HPDE6-E6E7 (cell line): ENCODE measurements around the gene GPR37L1.
"Not testable (repeated sequence)": the region's sequence is repeated elsewhere in the genome, so short reads cannot be mapped to it uniquely, and the experiment has no call there.

ENCODE experiments used
- DNase-seq: peaks from one replicate; pipeline ENCODE4 v3.0.0; 2011; ENCODE audit warnings: missing footprints; ENCODE audit errors: extremely low spot score

Gene GPR37L1

DNA sequence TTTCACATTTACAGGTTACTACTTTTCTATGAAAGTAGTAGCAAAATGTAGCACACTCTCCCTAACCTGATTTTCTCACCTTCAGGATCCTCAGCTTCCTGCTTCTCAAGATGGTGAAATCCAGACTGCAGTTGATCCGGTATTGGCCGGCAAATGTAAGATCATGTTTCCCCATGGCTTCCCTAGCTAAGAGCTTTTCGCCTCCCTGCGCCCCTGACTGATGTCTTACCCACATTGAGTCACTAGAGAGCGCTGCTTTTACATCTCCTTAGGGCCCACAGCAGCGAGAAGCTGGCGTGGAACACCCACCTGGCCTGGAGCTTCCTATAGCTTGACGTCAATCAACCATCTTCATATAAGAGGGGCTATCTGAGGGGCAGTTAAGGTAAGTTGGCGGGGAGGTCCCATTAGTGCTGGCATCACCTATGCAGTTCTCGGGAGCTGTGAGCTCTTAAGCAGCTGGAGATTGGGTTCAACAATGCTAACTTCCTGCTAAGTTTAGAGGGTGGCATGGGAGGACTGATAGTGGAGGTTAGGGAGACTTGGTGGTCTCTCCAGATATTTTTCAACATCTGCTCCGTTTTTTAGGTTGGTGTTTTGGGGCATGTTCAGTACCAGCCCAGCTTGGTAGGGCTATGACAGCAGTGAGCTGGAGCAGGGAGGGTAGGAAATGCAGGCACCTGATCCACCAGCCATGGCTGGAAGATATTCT lies 32.2 kb downstream of the GPR37L1 start:
- DNase-seq: no peak

DNA sequence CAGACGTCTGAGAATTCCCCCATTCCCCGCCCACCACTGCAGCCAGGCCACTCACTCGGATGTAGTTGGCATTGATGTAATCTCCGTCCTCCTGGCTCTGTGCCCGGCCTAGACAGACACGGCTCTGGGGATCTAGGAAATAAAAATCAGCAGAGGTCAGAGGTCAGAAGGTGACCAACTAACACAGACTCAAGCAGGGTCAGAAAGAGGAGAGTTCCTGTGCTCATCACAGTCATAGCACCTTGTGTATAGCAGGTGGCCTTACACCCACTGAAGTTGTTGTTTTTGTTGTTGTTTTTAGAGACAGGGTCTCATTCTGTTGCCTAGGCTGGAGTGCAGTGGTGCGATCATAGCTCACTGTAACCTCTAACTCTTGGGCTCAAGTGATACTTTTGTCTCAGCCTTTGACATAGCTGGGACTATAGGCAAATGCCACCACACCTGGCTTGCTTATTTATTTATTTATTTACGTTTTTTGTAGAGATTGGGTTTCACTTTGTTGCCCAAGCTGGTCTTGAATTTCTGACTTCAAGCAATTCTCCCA lies 32.8 kb downstream of the GPR37L1 start:
- DNase-seq: no peak

DNA sequence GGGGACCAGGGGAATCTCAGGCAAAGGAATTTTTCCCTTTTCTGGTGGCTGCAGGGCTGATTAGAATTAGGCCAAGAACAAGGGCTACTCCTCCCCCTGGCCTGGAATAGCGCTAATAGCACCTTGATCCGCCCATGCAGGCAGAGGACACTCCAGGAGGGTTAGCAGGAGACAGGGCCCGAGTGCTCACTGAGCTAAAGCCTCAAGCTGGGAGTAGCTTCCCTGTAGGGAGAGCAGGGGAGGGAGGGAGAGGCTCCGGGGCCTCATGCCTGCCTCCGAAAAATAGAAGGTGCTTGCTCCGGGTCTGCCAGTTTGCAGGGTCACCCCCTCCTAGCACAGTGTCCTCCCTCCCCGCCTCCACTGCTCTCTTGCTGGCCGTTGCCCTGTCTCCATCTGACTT lies 33.9 kb downstream of the GPR37L1 start:
- no peak for DNase-seq

DNA sequence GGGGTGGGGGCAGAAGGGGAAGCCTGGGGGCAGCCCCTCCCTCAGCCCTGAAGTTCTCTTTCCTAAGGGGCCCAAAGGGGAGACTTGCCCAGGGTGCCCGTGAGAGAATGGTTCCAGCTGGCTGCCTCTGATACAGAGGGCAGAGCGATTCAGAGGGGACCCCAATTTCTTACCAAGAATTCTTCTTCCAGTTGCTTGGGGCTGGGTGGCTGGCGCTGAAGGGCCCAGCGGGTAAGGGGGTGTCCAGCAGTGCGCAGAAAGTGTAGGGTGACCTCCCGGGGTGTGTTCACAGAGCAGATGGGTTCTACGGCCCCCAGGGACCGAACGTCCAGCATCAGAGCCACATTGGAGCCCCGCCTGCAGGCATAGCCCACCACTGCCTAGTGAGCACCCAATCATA lies 35.2 kb downstream of the GPR37L1 start:
- DNase-seq: no peak

DNA sequence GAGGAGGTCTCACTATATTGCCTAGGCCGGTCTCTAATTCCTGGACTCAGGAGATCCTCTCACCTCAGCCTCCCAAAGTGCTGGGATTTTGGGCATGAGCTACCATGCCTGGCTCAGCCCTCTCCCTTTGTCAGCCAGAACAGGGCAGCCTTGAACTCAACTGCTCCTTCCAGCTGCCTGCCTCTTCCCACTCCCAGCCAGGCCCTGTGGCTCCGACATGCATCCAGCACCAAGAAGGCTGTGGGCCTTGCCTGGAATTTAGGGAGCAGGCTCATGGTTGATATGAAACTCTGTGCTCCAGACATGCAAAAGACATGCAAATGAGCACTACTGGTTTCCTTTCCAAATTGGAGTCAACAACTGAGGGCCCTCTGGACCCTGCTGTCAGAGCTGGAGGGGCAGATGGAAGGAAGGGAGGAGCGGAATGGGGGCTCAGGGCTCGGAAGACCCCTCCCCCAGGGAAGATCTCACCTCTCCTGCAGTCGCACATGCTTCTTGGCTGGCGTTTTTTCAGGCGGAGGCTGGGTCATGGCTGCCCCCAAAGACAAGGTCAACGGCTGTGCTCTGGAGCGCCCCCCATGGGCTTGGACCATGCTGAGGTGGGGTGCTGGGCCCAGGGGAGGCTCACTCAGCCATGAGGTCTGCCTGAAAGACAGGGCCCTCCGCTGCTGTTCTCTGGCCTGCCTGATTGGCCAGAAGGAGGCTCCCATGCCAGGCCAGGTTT lies 36.3 kb downstream of the GPR37L1 start:
- DNase-seq: no peak

DNA sequence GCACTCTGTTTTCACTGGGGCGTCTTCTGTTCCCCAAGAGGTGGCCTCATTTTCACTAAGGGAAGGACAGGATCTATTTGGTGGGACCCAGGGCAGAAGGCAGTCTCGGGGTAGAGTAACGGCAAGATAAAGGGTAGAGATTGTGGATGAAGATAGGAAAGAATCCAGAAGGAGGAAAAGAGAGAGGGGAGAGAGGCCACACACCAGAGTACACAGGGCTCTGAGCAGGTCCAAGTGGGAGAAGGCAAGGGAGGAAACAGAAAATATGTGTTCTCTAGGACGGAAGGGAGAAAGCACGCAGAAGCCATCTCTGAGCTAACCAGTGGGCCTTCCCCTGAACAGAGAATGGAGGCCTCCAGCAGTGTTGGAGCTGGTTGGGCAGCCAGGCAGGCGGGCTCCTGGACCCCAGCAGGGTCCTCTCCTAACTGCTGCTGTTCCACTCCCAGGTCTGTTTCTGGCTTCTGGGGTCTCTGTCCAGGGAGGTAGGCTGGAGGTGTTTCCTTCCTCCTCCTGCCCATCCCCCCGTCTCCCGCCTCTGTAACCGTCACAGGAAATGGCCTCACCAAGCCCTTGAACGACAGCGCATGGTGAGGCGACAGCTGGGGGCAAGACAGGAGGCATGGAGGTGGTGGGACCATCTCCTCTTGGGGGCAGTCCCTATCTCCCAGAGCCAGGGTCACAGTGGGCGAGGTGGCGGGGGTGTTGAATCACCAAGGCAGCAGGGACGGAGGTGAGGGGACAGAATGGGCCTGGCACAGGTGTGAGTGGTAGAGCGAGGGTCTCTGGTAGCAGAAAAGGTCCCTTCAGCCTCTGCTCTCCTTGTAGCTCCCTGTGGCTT lies 37.0 kb downstream of the GPR37L1 start:
- DNase-seq: no peak

DNA sequence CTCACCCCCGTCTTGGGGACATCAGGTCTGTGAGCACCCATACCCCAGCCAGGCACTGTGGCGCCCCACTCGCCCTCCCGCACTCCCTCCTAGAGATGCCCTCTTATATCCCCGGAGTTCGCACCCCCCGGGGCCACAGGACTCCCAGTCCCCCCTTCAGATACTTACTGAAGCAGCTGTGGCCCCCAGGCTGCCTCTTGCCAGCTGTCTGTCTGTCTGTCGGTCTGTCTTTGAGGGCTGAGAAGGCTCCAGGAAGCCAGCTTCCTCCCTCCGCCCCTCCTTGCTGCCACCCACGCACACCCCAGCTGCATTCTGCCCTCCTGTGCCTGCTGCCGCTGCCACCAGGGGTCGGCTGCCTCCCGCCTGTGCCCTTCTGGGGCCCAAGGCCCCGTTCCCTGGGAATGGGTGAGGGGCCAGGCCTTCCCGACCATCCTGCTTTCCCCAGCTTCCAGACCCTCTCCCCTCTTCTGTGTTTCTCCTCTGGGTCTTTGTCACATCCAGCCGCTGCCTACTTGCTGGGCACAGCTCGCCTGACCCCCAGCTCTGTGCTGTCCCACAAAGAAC lies 37.7 kb downstream of the GPR37L1 start, which contains the start of gene PTPN7:
Gene PTPN7, minus strand, starts transcription at position 226 of the 564 bp plus-strand sequence. CDS start 1,200 bp downstream, outside the sequence.
- DNase-seq: no peak

DNA sequence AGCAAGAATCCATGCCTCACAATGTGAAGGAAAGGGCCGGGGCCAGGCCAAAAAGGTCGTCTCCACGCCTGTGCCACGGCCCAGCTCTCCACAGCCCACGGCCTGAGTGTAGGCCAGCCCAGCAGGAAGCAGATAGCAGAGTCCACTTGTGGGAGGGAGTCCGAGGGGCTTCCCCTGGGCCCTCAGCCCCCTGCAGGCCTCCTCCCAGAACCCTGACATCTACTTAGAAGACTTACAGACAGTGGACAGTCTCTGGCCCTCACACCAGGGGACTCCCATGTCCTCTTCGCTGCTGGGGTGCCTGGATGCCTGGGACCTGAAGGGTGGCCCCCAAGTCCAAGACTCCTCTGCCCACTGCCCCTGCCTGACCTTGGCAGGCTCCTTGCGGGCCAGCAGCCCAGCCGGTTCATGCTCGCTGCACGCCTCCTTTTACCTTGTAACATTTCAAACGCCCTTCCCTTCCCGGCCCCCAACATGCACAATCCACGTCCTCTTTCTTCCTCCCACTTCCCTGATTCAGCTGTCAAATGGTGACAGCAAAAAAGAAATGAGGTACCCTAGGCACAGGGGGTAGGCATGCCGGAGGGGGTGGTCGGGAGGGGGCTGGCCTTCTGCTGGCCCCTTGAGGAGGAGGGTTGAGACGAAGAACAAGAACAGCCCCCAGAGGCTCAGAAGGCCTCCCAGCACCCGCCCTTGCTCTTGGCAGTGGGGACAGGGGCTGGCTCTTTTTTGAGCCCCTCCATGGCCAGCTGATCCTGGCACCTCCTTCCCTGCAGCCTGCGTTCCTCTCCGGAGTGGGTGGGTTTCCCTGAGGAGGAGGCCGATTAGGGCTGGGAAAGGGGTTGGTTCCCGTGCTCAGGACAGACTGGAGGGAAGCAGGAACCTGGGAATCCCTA lies 38.7 kb downstream of the GPR37L1 start:
- DNase-seq: no peak

DNA sequence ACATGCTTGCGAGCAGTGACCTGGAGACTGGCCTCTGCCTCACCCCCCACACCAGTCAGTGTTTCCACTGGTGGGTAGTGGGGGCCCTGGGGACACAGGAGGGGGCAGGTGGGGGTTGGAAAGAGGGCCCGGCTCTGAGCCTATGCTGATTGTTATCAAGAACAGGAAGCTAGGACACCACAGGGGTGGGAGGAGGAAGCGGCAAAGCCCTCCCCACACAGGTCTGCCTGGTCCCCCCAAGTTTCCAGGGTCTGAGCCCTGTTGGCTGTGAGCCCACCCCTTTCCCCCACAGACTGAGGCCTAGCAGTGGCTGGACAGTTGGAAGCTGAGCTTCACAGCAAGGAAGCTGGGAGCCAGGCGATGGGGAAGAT lies 39.3 kb downstream of the GPR37L1 start:
- DNase-seq: no peak

DNA sequence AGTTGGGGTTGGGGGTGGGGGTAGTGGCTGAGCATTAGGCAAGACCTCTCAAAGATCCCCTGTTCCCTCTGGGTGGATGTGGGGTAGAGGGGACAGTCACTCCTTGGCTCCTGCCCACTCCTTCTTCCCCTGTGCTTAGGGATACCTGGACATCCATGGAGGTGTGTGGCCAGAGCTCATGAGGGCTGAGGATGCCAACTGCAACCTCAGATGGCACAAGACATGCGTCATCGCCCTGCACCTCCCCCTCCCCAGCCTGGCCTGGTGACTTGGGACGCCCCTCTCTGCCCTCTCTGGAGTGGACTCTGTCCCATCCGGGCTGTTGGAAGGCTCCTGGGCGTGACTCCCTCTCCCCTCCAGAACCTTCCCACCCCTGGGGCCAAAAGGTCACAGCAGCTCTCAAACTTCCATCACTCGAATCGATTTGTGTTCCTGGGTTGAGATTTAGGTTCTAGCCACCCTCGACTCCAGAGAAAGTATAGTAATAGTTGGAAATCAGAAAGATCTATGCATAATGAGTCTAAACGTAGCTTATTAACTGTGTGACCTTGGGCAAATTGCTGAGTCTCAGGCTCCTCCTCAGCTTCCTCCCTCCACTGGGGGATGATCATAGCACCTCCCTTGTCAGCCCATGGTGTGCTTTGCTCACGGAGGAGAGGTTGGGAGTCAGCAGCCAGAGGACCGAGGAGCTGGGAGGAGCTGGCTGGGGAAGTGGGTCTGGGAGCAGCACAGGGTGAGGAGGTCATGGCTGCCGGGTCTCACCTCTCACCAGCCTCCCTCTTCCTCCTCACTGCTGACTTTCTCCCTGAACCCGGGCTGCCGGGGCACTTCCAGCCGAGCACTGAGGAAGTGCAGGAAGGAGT lies 39.9 kb downstream of the GPR37L1 start:
- DNase-seq: no peak

DNA sequence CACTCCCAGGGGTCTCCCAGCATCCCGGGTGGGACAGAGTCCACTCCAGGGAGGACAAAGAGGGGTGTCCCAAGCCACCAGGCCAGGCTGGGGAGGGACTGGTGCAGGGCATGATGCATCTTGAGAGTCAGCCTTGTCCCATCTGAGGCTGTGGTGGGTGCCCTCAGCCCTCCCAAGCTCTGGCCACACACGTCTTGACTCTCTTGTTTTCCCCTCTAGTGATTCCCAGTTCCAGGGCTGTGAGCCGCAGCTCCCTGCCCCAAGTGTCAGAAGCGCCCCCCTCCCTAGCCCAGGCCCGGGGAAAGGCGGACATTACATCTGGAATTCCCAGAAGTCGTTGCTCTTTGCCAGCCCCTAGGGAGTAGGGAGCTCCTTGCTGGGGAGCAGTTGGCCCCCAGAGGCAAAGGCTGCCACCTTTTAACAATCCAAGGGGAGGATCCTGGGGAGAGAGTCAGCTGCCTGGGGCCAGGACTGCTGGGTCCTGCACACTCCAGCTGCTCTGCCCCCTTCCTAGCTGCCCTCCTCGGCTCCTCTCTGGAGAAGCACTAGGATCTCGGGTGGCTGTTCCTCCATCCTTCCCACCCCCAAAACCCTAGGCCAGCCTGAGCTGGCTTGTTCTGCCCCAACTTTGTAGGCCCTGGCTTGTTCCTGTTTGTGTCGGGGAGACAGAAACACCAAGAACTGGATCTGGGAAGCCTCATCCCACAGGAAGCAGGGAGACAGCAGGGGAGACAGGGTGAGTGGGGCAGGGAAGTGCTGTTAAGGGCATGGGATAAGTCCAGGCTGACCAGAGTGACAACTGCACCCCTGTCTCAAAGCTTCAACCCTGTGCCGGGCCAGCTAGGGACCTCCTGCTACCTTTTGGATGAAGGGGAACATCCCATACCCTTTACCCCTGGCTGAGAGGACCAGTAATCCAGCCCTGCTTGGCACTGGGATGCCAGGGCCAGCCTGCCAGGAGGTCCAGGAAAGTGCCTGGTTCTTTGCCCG lies 40.9 kb downstream of the GPR37L1 start:
- no peak for DNase-seq

DNA sequence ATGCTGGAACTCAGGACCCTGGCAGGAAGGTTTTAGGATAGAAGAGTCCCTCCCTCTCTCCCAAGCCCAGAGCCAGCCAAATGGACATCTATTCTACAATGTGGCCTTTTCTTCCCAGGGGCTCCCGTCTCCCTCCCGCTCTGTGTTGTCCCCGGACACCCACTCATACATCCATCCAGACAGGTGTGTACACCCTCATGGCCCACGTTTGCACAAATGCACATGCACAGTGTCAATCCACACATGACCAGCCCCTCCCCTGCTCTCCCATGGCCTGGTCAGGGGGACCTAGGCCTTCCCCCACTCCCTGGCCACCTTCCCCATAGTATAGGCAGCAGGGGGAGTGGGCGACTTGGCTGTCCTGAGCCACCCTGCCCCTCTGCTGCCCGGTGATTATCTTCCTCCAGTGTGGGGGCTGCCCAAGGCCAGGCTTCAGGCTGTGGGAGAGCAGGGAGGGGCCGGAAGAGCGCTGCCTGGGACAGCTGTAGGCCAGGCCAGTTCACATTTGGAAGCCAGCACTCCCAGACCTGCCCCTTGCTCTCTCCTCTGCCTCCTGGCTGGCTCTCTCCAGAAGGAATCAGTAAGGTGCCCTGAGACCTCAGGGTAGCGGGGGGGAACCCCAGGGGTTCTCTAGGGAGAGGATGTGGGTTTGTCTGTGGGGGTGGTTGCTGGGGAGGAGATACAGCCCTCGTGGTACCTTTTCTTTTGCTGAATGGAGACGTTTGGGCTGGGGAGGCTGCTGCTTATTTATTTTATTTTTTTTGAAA lies 41.7 kb downstream of the GPR37L1 start:
- DNase-seq: no peak

DNA sequence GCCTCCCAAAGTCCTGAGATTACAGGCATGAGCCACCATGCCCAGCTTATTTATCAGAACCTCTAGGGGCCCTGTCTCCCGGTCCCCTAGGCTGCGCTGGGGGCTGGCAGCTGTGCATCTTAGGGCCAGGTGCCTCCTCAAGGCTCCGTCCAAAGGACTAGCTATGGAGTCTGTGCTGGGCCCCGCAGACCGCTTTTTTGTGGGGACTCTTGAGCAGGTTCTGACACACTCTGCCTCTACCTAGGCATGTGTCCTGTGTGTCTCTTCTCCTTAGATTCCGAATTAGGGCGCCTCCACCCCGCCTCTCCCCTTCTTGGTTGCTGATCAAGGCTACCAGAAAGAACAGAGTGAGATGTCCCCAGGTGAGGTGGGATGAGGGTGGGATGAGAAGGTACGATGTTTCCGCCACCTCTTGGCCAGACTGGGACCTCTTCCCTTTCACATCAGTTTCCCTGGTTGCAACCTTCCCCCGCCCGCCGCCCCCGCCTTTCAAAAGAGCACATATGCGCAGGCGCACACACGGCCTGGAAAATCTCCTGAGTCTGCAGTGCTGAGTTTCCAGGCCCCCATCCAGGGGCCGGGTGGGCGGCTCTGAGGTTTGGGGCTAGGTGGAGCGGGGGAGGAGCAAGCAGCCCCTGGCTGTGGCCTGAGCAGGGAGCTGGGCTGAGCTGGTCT lies 42.7 kb downstream of the GPR37L1 start:
- no peak for DNase-seq

DNA sequence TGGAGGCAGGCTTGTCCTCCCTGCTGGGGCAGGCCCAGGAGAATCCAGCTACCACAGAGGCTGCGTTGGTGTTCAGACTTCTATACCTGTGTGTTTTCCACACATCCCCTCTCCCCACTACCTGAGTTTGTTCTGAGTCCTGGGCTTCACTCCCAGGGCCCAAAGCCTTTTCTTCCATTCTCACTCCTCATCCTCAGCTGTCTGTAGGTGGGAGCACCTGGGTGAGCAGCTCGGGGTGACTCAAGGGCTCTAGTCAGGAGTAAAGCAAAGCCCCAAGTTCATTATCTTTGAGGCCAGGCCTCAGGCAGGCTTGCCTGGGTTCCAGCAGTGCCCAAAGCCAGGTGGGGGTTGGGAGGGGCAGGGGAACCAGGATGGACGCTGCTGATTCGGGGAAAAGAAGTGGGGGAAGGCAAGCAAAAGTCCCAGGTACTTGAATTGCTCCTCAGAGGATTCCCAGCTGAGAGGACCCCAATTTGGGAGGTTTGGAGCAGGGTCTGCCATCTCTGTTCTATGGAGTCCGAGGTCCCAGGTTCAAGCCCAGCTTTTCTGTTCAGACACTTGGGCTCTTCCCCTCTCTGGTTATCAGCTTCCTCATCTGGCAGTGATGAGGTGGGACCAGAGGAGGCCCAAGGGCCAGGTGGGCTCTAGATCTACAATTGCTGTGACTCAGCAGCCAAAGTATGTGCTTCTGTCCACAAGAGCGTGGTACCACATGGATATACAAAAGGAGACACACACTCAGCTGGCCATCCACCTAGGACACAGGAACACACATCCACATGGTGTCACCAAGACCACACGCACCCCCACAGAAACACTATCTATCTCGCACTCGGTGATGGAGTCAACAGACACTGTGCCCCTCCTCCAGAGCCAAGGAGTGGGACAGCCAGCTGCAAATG lies 43.5 kb downstream of the GPR37L1 start:
- no peak for DNase-seq

DNA sequence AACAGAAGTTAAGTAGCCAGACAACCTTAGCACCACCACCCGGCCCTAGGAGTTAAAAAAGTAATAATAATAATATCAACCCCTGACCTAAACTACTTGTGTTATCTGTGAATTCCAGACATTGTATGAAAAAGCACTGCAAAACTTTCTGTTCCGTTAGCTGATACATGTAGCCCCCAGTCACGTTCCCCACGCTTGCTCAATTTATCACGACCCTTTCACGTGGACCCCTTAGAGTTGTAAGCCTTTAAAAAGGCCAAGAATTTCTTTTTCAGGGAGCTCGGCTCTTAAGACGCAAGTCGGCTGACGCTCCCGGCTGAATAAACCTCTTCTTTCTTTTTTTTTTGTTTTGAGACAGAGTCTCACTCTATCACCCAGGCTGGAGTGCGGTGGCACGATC lies 44.3 kb downstream of the GPR37L1 start:
- DNase-seq: not testable (repeated sequence)

DNA sequence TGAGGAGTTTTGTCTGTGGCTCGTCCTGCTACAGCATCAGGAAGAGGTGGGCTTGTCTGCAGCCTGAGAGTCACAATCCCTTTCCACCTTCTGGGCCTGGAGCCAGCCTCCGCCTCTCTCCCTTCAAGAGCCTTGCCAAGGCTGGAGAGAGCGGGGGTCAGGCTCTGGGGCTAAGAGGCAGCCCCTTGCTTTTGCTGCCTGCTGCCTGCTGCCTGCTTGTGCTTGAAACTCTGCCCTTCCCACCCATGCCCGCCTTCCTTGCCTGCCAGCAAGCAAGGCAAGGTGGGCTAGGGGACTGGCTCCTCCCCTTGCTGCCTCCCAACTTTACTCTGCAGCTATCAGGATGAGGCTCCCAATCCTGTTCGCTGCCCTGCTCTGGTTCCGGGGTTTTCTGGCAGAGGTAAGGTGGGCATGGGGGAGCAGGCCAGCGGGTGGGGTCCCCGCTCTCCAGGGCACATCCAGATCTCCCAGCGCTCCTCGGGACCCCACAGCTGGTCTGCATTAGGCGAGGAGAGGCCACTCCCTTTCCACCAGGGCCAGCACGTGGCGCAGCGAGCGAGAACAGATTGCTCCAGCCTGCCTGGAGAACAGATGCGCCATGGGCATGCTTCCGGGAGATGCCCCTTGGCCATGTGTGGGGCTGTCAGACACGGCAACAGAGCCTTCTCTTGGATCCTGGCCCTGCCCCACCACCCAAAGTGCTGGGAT lies 45.1 kb downstream of the GPR37L1 start:
- no peak for DNase-seq
